Transverse colon (tissue), 4 donors: Measurements from ENCODE around the gene S100A7A.

ENCODE experiments used
- POLR2AphosphoS5 ChIP-seq, 3 donors: sonication (generic); formaldehyde crosslinking; IDR thresholded peaks; one replicate each; pipeline ENCODE4 v1.6.1; 2016; ENCODE audit warnings: antibody characterized with exemption in 3 of 3
- TF ChIP-seq, protein P1 (sequence below), 5 experiments: fragments of 200-600 bp in 3 of 5; fragments of 450-650 bp in 2 of 5; sonication (generic) in 3 of 5; IDR thresholded peaks; 1 replicate in 2 of 5; 2 replicates in 3 of 5; pipeline ENCODE4 v1.5.1; 2016 to 2017; ENCODE audit warnings: antibody characterized with exemption in 5 of 5, inconsistent platforms in 3 of 5, mild to moderate bottlenecking in 2 of 5, moderate library complexity in 1 of 5

- TF ChIP-seq POLR2AphosphoS5 (IDR thresholded peaks at IDR 0.05) = no peak
- TF ChIP-seq, protein P1, sequence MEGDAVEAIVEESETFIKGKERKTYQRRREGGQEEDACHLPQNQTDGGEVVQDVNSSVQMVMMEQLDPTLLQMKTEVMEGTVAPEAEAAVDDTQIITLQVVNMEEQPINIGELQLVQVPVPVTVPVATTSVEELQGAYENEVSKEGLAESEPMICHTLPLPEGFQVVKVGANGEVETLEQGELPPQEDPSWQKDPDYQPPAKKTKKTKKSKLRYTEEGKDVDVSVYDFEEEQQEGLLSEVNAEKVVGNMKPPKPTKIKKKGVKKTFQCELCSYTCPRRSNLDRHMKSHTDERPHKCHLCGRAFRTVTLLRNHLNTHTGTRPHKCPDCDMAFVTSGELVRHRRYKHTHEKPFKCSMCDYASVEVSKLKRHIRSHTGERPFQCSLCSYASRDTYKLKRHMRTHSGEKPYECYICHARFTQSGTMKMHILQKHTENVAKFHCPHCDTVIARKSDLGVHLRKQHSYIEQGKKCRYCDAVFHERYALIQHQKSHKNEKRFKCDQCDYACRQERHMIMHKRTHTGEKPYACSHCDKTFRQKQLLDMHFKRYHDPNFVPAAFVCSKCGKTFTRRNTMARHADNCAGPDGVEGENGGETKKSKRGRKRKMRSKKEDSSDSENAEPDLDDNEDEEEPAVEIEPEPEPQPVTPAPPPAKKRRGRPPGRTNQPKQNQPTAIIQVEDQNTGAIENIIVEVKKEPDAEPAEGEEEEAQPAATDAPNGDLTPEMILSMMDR (IDR thresholded peaks at IDR 0.05) = no peak
Measured at GRCh38 chr1:153393926-153394325, 22.4 kb upstream of the S100A7A start.
